HG02981 (cell line): Measurements from ENCODE around the gene PLEKHA7.
"Not testable (repeated sequence)": the region's sequence is repeated elsewhere in the genome, so short reads cannot be mapped to it uniquely, and the experiment has no call there.

Experiments
- ATAC-seq: cut with Tn5 transposase; IDR thresholded peaks from one replicate; pipeline ENCODE4 v1.9.1; 2021; ENCODE audit warnings: mild to moderate bottlenecking, moderate library complexity; ENCODE audit not compliant: unreplicated experiment

PLEKHA7 gene, protein sequence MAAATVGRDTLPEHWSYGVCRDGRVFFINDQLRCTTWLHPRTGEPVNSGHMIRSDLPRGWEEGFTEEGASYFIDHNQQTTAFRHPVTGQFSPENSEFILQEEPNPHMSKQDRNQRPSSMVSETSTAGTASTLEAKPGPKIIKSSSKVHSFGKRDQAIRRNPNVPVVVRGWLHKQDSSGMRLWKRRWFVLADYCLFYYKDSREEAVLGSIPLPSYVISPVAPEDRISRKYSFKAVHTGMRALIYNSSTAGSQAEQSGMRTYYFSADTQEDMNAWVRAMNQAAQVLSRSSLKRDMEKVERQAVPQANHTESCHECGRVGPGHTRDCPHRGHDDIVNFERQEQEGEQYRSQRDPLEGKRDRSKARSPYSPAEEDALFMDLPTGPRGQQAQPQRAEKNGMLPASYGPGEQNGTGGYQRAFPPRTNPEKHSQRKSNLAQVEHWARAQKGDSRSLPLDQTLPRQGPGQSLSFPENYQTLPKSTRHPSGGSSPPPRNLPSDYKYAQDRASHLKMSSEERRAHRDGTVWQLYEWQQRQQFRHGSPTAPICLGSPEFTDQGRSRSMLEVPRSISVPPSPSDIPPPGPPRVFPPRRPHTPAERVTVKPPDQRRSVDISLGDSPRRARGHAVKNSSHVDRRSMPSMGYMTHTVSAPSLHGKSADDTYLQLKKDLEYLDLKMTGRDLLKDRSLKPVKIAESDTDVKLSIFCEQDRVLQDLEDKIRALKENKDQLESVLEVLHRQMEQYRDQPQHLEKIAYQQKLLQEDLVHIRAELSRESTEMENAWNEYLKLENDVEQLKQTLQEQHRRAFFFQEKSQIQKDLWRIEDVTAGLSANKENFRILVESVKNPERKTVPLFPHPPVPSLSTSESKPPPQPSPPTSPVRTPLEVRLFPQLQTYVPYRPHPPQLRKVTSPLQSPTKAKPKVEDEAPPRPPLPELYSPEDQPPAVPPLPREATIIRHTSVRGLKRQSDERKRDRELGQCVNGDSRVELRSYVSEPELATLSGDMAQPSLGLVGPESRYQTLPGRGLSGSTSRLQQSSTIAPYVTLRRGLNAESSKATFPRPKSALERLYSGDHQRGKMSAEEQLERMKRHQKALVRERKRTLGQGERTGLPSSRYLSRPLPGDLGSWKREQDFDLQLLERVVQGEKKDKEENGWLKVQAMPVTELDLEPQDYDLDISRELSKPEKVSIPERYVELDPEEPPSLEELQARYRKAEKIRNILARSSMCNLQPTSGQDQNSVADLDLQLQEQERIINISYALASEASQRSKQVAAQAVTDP

DNA sequence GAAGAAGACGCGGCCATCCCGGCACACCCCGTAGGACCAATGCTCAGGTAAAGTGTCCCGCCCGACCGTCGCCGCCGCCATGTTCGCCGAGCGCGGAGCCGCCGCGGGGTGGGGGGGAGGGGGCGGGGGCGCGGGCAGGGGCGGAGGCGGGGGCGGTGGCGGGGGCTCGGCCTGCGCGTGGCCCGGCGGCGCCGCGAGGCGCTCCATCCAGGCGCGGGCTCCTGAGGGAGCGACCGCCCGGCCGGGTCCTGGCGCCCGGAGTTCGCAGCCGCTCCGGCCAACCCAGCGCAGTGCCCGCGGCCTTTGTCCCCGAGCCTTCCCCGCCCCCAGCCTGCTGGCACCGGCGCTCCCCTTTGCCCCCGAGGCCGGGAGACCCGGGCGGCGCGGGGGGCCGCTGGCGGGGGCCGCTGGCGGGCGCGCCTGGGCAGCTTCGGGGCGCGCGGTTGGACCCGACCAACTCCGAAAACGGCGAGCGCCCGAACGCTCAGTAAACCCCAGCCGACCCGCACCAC lies at the start of gene PLEKHA7:
TSS of gene PLEKHA7 (minus strand) at position 94 of the 512 bp plus-strand sequence. CDS start at position 81, 13 bp downstream.
- no peak for ATAC-seq

DNA sequence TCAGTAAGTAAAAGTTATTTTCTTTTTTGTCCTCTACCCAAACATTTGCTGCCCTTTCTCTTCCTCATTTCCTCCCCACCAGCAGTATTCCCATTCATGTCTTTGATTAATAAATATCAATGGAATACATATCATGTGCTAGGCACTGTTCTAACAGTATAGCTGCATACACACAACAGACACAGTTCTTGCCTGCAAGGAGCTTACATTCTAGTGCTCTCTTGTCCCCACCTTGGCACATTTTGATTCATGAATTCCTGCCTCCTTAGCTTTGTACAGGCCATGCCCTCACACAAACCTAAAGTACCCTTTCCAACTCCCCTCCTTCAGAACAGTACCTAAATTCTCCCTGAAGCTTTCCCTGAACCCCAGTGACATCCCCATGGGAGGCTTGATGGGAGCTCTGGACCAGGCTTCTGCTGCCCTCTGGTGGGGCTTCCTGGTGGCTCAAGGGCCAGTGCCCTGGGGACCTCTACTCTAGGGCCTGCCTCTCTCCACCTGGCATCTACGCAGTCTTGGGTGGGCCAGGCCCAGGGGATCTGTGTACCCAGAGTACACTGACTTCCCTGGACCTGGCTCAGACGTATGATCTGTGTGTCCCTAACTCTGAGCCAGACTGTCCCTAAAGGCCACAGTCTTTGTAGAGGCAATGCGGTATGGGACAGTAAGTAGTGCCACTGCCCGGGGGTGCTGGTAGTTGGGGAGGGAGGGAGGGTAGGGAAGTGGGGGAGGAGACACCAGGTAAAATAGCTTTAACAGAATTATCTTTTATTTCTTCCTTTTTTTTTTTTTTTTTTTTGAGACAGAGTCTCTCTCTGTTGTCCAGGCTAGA lies 49.2 kb upstream of the PLEKHA7 start:
- ATAC-seq: peak; percentile 68

DNA sequence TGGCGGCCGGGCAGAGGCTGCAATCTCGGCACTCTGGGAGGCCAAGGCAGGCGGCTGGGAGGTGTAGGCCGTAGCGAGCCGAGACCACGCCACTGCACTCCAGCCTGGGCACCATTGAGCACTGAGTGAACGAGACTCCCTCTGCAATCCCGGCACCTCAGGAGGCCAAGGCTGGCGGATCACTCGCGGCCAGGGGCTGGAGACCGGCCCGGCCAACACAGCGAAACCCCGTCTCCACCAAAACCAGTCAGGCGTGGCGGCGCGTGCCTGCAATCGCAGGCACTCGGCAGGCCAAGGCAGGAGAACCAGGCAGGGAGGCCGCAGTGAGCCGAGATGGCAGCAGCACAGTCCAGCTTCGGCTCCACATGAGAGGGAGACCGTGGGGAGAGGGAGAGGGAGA lies 36.9 kb upstream of the PLEKHA7 start:
- not testable (repeated sequence) for ATAC-seq

DNA sequence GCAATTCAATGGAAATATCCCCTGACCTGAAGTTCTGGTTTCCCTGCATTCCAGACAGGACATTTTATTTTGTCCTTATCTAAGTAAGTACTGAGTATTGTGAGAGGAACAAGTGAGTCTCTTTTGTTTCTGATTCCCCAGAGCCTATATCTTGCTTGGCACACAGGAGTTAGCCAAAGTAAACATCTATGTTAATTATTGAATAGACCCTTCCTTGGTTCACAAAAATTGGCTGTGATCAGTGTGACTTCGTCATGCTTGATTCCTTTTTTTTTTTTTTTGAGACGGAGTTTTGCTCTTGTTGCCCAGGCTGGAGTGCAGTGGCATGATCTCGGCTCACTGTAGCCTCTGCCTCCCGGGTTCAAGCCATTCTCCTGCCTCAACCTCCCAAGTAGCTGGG lies 34.3 kb upstream of the PLEKHA7 start:
- not testable (repeated sequence) for ATAC-seq

DNA sequence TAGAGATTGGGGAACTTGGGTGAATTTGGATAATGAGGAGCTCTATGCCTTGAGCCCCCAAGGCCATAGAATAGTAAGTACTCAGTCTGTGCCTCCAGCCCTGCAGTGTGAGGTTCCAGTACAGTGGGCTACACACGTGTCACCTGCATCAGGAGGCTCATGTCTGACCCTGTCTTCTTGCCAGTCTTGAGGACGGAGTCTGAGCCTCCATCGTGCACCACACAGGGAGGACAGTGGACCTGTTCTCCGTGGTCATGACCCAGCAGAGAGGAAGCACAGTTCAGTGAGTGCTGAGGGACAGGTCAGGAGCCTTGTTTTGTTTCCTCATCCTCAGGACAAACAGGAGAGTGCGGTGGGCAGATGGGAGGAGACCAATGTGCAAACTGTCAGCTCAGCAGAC lies 32.5 kb upstream of the PLEKHA7 start:
- ATAC-seq: no peak

DNA sequence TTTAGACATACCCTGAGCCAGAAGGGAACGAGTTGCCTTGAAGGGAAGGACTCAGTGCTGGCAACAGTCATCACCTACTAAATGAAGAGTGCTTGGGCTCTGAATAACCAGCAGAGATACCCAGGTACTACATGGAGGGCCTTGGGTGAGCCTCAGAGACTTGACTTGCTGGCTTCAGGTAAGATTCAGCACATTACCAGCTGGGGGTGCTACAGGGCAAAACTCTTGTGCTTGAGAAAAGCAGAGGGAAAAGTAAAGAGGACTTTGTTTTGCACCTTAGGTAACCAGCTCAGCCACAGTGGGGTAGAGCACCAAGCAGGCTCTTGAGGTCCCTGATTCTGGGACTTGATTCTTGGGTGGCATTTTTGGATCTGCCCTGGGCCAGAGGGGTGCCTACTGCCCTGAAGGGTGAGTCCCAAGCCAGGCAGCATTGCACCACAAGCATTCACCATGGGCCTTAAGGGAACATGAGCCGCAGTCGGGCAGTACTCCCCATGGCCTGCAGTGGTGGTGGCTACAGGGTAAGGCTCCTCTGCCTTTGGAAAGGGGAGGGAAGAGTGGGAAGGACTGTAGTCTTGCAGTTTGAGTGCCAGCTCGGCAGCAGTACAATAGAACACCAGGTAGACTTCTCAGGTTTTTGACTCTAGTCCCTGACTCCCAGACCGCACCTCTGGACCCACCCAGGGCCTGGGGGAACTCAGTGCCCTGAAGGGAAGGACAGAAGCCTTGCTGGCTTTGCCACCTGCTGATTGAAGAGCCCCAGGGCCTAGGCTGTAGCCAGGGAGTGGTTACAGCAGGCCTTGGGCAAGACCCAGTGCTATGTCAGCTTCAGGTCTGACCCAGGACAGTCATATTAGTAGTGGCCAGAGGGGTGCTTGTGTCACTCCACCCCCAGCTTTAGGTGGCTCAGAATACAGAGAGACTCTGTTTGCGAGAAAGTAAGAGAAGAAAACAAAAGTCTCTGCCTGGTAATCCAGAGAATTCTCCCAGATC lies 22.7 kb upstream of the PLEKHA7 start:
- ATAC-seq: no peak

DNA sequence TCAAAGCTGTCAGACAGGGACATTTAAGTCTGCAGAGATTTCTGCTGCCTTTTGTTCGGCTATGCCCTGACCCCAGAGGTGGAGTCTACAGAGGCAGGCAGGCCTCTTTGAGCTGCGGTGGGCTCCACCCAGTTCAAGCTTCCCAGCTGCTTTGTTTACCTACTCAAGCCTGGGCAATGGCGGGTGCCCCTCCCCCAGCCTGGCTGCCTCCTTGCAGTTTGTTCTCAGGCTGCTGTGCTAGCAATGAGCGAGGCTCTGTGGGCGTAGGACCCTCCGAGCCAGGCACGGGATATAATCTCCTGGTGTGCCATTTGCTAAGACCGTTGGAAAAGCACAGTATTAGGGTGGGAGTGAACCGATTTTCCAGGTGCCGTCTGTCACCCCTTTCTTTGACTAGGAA lies 19.8 kb upstream of the PLEKHA7 start:
- not testable (repeated sequence) for ATAC-seq

DNA sequence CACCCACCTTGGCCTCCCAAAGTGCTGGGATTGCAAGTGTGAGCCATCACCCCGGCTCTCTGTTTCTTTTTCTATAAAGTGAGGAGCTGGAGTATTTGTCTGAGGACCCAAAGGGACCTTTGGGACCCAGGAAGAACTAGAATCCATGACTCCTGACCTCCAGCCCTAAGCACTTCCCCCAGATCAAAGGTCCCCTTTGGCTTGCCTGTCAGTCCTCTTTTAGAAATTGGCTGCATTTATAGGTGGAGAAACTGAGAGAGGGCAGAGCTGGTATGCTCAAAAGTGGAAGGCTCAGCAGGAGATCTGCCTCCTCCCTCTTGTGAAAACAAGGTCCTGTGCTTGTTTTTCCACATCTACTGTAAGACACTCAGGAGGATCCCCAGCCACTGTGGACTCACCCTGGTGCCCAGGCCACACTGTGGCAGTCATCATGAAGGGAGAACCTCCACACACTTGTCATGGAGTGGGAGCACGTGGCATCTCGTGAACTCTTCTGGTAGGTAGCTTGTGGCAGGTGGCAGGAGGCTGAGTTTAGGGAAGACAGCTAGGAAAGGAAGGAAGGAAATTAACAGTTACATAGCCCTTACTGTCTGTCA lies 12.4 kb upstream of the PLEKHA7 start:
- ATAC-seq: no peak

DNA sequence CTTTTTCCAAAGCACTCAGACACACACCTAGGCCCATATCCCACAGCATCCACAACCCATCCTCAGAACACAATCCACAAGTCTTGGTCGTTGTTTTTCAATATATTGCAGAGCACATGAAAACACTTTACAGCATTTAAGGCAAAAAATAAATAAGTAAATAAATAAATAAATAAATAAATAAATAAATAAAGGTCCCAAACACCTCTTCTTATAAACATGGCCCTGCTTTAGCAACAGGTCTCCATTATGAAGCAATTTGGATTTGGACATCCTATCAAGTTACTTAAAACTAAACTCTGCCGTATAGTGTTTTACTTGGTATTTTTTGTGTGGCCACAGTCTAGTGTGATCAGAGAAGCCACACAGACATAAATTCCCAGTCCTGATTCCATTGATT lies 10.7 kb upstream of the PLEKHA7 start:
- ATAC-seq: no peak

DNA sequence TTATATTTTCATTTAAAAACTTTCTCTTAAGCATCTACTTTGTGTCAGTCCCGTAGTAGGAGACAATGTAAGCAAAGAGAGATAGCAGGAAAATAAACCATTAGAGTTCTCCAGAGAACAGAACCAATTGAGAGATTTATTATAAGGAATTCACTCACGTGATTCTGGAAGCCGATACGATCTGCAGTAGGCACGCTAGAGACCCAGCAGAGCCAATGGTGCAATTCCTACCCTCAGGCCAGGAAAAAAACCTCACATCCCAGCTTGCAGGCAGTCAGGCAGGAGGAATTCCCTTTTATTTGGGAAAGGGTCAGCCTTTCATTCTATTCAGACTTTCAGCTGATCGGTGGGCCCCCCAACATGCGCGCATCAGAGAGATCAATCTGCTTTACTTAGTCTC lies 7.3 kb upstream of the PLEKHA7 start:
- ATAC-seq: no peak

DNA sequence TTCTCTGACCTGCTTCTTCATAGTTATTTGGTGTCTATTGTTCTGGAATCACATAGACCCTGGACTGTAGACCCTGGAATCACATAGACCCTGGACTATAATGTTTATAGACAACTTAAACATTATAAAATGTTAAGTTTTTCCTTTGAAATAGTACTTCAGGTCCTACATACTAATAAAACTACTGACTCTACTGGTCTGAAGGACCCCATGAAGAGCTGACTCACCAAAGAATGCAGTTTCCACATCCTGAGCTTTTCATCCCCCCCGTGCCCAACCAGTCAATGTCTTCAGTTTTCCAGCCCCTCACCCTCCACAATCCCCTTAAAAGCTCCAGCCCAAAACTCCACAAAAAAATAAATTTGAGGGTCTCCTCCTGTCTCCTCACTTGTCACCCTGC lies 6.6 kb upstream of the PLEKHA7 start:
- ATAC-seq: no peak

DNA sequence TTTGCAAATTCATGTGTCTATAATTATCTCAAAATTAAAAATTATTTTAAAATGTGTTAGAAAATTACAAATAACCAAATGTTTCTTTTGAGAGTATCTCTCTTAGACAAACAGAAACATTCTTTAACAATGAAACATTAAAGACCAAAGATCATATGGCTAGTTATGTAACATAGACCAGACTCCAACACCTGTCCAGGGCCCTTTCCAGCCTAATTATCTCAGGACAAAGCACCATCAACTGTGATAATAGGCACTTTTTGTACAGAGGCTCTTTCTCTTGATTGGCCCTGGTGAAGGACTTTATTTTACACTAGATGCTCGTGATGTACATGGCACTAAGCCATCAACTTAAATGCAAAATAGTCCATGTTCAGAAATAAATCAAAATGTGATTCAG lies 5.0 kb upstream of the PLEKHA7 start:
- ATAC-seq: no peak

DNA sequence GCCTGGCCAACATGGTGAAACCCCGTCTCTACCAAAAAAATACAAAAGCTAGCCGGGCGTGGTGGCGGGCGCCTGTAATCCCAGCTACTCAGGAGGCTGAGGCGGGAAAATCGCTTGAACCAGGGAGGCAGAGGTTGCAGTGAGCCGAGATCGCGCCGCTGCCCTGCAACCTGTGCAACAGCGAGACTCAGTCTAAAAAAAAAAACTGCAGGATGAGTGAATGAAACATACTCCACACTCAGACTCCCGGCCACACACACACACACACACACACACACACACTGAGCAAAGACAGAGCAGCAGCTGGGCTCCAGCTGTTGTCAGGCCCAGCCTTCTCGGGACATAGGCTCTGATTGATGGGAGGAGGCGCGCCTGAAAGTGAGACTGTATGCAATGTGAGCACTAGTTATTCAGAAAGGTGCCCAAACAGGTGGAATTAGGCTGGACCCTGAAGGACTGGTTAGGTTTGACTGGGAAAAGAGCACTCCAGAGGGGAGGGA lies 1.5 kb upstream of the PLEKHA7 start:
- no peak for ATAC-seq

DNA sequence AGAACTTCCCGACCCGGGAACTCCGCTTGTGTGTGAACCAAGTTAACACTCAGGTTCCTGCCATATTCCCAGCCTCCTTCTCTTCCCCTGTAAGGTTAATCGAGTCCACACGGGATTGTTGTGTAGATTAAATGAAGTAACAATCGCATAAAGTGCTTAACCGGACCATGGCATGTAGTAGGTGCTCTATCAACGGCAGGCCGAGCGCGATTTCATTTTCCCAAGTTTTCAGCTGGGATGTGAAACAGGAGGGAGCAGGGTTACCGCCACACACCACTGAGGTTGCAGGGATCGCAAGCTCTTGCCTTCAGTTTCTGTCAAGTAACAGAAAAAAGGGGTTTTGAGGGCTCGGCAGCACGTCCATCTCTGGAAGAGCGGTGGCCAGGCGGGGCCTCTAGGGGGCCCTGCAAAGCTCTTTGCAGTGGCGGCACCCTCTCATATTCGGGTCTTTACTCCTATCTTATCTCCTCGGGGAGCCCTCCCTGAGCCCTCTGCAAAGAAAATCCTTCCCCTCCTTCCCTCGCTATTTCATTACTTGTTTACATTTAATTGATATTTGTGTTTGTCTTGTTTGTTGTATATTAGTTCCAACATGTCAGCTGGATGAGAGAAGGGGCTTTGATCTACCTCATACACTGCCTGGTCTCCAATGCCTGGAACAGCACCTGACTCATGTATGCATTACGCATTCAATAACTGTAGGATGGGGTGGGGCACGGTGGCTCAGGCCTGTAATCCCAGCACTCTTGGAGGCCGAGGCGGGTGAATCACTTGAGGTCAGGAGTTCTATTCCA lies 816 bp upstream of the PLEKHA7 start:
- ATAC-seq: no peak

DNA sequence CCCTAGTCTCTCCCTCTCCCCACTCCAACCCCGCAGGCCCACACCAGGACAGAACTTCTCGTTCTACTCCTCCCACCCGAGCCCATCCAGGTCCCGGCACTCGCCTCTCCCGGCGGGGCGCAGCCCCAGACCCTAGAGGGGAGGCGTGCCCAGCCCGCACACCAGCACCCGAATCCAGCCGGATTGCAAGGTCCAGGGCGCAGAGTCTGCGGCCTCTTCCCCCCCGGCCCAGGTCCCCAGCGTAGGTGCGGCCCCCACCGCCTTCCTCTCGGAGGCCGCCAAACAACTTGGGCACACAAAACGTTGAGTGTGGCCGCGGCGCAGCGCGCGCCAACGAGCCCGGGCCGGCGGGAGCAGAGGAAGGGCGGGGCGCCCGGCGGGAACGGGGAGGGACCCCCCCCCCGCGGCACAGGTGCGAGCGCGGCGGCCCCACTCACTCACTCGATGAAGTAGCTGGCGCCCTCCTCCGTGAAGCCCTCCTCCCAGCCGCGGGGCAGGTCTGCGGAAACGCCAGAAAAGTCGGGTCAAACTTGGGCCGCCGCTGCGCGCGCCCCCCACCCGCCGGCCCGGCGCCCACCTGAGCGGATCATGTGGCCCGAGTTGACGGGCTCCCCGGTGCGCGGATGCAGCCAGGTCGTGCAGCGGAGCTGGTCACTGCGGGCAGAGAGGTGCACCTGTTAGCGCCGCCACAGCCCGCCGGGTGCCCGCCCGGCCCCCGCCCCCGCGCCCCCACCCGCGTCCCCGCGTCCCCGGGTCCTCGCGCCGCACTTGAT lies 480 bp downstream of the PLEKHA7 start:
- ATAC-seq: no peak

DNA sequence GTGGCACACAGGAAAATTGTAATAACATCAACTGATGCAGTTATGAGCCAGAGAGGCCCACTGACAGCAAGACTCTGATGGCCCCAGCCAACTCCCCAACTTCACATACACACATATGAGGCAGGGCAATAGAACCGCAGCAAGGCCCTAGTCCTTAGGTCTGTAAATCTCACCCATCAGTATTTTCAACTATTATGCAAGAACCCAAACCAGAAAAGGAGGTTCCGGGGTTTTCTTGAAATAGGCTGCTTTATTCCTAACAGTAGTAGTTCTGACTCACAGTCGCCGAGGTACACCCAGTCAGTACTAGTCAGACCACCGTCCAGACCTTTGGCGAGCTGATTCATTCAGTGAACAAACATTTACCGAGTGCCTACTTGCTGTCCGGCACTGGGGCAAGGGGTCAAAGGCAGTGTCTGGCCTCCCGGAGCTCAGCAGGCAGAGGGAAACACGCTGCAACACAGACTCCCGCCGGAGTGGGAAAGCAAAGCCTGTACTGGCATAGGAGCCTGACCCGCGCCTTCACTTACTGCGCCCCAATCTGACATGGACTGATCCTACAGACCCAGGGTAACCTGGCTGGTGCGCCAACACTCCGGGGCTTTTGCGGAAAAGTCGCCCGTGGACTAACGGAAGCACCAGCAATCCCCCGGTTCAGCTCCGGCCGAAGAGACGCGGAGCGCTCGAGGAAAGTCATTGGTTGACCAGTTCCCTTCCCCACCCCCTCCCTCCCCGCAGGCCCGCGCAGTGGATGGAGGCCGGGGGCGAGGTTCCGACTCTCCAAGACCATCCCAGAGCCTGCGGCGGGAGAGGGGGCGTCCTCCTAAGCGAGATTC lies 1.3 kb downstream of the PLEKHA7 start:
- no peak for ATAC-seq
